Measurements from ENCODE around the gene BUD31. TPM values are rescaled to one million over a fixed set of nuclear protein-coding genes. Genes with fewer than 3 reads are reported as not detected.

The BUD31 gene
- total and polyA plus RNA-seq, 9 of the 15 experiments (the other 6 are each of a cell fraction or from before 2014, with no cell fraction given), result 105 to 342 (median 247) TPM

GRCh38 chr7:99409192-99409572 is 413 bp downstream of the BUD31 start:
- H3K27me3 ChIP-seq (ENCODE audit: control insufficient read depth in 2 of 2, insufficient read depth in 2 of 2, low read length in 2 of 2), result no peaks in the 10 kb centered on the region
- TF ChIP-seq HBP1 (CRISPR knock-in tag; IDR thresholded peaks at IDR 0.05) (peak; percentile 52; the same call in 1 of the 2 replicates), BCL6 (CRISPR knock-in tag; IDR thresholded peaks at IDR 0.05) (no peak), MTA2 (IDR thresholded peaks at IDR 0.05; ENCODE audit: low read depth) (peak; percentile 28), ASH1L (IDR thresholded peaks at IDR 0.05; ENCODE audit: borderline replicate concordance, low read depth, partially characterized antibody) (peak; percentile 55), ADNP (tag; IDR thresholded peaks at IDR 0.05) (no peak), ARID2 (IDR thresholded peaks at IDR 0.05) (0 out of 2 replicates have a peak, but pooled peaks have one; percentile 48), EWSR1 (IDR thresholded peaks at IDR 0.05; ENCODE audit: borderline replicate concordance, low read depth, partially characterized antibody) (no peak), MBD2 (IDR thresholded peaks at IDR 0.05; ENCODE audit: borderline replicate concordance, low read depth) (no peak), SMAD1 (IDR thresholded peaks at IDR 0.05; ENCODE audit: low read depth, low read length, partially characterized antibody) (no peak), PHB2 (IDR thresholded peaks at IDR 0.05; ENCODE audit: low read depth) (peak; percentile 65), ZNF77 (CRISPR knock-in tag; IDR thresholded peaks at IDR 0.05) (no peak)
- TF ChIP-seq, protein P1, sequence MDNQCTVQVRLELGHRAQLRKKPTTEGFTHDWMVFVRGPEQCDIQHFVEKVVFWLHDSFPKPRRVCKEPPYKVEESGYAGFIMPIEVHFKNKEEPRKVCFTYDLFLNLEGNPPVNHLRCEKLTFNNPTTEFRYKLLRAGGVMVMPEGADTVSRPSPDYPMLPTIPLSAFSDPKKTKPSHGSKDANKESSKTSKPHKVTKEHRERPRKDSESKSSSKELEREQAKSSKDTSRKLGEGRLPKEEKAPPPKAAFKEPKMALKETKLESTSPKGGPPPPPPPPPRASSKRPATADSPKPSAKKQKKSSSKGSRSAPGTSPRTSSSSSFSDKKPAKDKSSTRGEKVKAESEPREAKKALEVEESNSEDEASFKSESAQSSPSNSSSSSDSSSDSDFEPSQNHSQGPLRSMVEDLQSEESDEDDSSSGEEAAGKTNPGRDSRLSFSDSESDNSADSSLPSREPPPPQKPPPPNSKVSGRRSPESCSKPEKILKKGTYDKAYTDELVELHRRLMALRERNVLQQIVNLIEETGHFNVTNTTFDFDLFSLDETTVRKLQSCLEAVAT (IDR thresholded peaks at IDR 0.05), result peak; percentile 82 to 87; a peak in 3 of 4 replicates
- TF ChIP-seq, protein P2, sequence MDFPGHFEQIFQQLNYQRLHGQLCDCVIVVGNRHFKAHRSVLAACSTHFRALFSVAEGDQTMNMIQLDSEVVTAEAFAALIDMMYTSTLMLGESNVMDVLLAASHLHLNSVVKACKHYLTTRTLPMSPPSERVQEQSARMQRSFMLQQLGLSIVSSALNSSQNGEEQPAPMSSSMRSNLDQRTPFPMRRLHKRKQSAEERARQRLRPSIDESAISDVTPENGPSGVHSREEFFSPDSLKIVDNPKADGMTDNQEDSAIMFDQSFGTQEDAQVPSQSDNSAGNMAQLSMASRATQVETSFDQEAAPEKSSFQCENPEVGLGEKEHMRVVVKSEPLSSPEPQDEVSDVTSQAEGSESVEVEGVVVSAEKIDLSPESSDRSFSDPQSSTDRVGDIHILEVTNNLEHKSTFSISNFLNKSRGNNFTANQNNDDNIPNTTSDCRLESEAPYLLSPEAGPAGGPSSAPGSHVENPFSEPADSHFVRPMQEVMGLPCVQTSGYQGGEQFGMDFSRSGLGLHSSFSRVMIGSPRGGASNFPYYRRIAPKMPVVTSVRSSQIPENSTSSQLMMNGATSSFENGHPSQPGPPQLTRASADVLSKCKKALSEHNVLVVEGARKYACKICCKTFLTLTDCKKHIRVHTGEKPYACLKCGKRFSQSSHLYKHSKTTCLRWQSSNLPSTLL (IDR thresholded peaks at IDR 0.05), result peak; percentile 37; the same call in 1 of the 2 replicates
- TF ChIP-seq, protein P3, sequence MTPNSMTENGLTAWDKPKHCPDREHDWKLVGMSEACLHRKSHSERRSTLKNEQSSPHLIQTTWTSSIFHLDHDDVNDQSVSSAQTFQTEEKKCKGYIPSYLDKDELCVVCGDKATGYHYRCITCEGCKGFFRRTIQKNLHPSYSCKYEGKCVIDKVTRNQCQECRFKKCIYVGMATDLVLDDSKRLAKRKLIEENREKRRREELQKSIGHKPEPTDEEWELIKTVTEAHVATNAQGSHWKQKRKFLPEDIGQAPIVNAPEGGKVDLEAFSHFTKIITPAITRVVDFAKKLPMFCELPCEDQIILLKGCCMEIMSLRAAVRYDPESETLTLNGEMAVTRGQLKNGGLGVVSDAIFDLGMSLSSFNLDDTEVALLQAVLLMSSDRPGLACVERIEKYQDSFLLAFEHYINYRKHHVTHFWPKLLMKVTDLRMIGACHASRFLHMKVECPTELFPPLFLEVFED (CRISPR knock-in tag; conservative IDR thresholded peaks at IDR 0.05), result peak; percentile 48; the same call in 1 of the 2 replicates
- TF ChIP-seq, protein P4, sequence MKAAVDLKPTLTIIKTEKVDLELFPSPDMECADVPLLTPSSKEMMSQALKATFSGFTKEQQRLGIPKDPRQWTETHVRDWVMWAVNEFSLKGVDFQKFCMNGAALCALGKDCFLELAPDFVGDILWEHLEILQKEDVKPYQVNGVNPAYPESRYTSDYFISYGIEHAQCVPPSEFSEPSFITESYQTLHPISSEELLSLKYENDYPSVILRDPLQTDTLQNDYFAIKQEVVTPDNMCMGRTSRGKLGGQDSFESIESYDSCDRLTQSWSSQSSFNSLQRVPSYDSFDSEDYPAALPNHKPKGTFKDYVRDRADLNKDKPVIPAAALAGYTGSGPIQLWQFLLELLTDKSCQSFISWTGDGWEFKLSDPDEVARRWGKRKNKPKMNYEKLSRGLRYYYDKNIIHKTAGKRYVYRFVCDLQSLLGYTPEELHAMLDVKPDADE (conservative IDR thresholded peaks at IDR 0.05; ENCODE audit: control insufficient read depth, low read depth, low read length), result peak; percentile 59; the same call in 1 of the 2 replicates

More at GRCh38 chr7:99409192-99409572, 413 bp downstream of the BUD31 start:
- H3K4me1 ChIP-seq (replicated peaks in 1 of 2; ENCODE audit: control insufficient read depth in 2 of 2, insufficient read depth in 2 of 2, low read length in 2 of 2), result peaks cover 20% of the 10 kb centered on the region in 2 experiments; a peak in 4 of 5 replicates
- H3K9ac ChIP-seq (ENCODE audit: insufficient read depth in 1 of 2, low read depth in 2 of 2, low read length in 2 of 2), result peak overlapping the region; percentile 97 to 100
- peak overlapping the region; percentile 97 for H3K4me3 ChIP-seq
- peaks cover 75% of the 10 kb centered on the region for H3K36me3 ChIP-seq (ENCODE audit: control insufficient read depth, insufficient read depth, low read length)
- H3K4me2 ChIP-seq (ENCODE audit: insufficient read depth, low read length), result peak overlapping the region; percentile 99
- FAIRE-seq (peak; percentile 11), DNase-seq (ENCODE audit: extremely low read depth in 1 of 4, low spot score in 3 of 4) (peak in 3 of 4 experiments; percentile 46 to 55 (median 52)), ATAC-seq (peak; percentile 37)
- H2AFZ ChIP-seq (ENCODE audit: low read depth, low read length), result peak overlapping the region; percentile 100
- 2% methylated on average over 18 of the region's 18 CpGs for WGBS (ENCODE audit: insufficient coverage, low coverage, missing lambda C conversion rate)
- peaks cover 34% of the 10 kb centered on the region for H4K20me1 ChIP-seq (replicated peaks; ENCODE audit: control insufficient read depth, insufficient read depth, low read length)
- peaks cover 76% of the 10 kb centered on the region for H3K79me2 ChIP-seq (ENCODE audit: control insufficient read depth, insufficient read depth, low read length)
- intact Hi-C loops (cut with micrococcal nuclease), result loop anchor here (2.0 kb wide), 1 partner anchor 34 kb away; the partner anchor contains the start of gene ARPC1B
- POLR2A ChIA-PET, result interaction anchor here (0.6 to 4.4 kb wide), 24 partner anchors 10 to 1072 kb away, joined by 3 to 53 read pairs (median 4); partner anchors contain the start of genes ATP5MF, CPSF4, PTCD1 and ZNF655
- in situ Hi-C loops (cut with MboI), result no loop called here
- BruUV-seq (replicated peaks), result TSS peak; percentile 65
- CTCF ChIA-PET (ENCODE audit: low intra/inter-chr PET ratio), result no interaction called here
- H3K9me3 ChIP-seq (replicated peaks; ENCODE audit: control insufficient read depth, insufficient read depth, low read depth, low read length), result no peaks in the 10 kb centered on the region
- no peaks in the 10 kb centered on the region for H3K9me1 ChIP-seq (ENCODE audit: control insufficient read depth, insufficient read depth, low read length)
- peak overlapping the region; percentile 100 for H3K27ac ChIP-seq (ENCODE audit: extremely low read depth, low read depth, low read length)
